Measurements from ENCODE around the gene ZNF683.
"Not testable (repeated sequence)": the region's sequence is repeated elsewhere in the genome, so short reads cannot be mapped to it uniquely, and the experiment has no call there.

Gene ZNF683

GRCh38 chr1:26338670-26339069, 33.9 kb downstream of the ZNF683 start:
- TF ChIP-seq, protein P1, sequence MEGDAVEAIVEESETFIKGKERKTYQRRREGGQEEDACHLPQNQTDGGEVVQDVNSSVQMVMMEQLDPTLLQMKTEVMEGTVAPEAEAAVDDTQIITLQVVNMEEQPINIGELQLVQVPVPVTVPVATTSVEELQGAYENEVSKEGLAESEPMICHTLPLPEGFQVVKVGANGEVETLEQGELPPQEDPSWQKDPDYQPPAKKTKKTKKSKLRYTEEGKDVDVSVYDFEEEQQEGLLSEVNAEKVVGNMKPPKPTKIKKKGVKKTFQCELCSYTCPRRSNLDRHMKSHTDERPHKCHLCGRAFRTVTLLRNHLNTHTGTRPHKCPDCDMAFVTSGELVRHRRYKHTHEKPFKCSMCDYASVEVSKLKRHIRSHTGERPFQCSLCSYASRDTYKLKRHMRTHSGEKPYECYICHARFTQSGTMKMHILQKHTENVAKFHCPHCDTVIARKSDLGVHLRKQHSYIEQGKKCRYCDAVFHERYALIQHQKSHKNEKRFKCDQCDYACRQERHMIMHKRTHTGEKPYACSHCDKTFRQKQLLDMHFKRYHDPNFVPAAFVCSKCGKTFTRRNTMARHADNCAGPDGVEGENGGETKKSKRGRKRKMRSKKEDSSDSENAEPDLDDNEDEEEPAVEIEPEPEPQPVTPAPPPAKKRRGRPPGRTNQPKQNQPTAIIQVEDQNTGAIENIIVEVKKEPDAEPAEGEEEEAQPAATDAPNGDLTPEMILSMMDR (IDR thresholded peaks at IDR 0.05; ENCODE audit: borderline replicate concordance, control extremely low read depth, extremely low read depth, insufficient read depth, missing control alignments), result no peak
- in situ Hi-C loops (cut with MboI; ENCODE audit: low sequenced_read_pairs, unreplicated experiment), result no loop called here
- no peak for DNase-seq (ENCODE audit: low spot score)

DNA sequence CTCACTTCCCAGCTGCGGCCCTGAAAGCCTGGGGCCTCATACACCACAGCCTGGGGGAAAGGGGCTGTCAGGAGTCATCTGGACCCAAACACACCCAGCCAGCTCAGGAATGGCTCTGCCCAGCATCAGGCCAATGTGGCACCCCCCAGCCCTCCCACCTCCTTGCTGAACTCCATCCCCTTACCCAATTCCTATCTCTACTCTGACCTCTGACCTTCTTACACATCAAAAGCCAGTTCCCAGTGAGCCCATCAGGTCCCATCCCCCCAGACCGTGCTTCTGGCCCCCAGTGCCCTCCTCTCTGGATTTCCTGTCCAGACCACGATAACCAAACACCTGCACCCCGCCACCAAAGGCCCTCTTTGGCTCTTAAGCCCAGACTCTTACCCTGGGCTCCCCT, 34.9 kb downstream of the ZNF683 start:
- TF ChIP-seq, protein P1 (IDR thresholded peaks at IDR 0.05; ENCODE audit: borderline replicate concordance, control extremely low read depth, extremely low read depth, insufficient read depth, missing control alignments), result no peak
- in situ Hi-C loops (cut with MboI; ENCODE audit: low sequenced_read_pairs, unreplicated experiment), result no loop called here
- no peak for DNase-seq (ENCODE audit: low spot score)

DNA sequence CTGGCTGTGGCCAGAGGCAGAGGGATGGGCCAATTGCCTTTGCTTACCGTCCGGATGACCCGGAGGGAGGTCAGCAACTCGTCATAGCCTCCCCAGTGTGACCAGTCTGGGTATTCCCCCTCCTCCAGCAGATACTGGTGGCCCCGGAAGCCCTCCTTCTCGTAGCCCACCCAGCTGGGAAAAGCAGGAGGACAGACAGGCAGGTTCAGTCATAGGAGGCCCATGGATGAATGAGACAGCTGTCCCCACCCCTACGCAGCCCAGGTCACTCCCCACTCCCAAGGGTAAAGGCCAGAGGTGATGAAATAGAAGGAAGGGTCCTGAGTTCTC, 35.4 kb downstream of the ZNF683 start:
- in situ Hi-C loops (cut with MboI; ENCODE audit: low sequenced_read_pairs, unreplicated experiment), result no loop called here
- TF ChIP-seq, protein P1 (IDR thresholded peaks at IDR 0.05; ENCODE audit: borderline replicate concordance, control extremely low read depth, extremely low read depth, insufficient read depth, missing control alignments), result no peak
- no peak for DNase-seq (ENCODE audit: low spot score)

DNA sequence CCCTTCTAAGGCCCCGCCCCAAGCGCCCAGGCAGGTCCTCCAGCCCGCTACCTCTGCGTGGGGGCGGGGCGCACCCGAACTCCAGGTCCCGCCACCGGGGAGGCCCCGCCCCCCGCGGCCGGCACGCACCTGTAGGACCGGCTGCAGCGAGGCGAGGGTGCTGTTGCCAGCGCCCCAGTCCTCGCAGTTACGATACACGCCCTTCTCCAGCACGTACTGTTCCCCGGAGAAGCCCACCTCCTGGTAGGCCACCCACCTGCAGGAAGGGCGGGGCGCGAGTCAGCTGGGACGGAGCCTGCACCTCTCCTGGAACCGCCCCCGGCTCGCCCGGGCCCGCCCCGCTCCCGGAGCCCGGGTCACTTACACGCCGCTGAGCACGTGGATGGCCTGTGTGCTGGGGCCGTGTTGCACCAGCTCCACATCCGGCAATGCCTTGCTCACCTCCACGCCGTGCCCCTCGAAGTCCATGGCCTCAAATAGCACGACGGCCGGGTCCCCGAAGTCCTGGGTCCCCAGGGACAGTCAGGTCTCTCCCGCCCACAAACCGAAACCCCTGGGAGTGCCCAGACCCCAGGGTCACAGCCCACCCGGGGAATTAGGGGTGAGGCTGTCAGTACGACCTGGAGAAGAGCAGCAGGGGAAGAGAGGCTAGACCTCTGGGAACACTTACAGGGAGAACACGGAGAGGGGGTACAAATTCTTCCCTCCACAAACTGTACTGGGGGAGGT, 35.9 kb downstream of the ZNF683 start:
- in situ Hi-C loops (cut with MboI; ENCODE audit: low sequenced_read_pairs, unreplicated experiment), result no loop called here
- TF ChIP-seq, protein P1 (IDR thresholded peaks at IDR 0.05; ENCODE audit: borderline replicate concordance, control extremely low read depth, extremely low read depth, insufficient read depth, missing control alignments), result no peak
- peak; percentile 93 for DNase-seq (ENCODE audit: low spot score)

- in situ Hi-C loops (cut with MboI; ENCODE audit: low sequenced_read_pairs, unreplicated experiment), result no loop called here
- TF ChIP-seq, protein P1 (IDR thresholded peaks at IDR 0.05; ENCODE audit: borderline replicate concordance, control extremely low read depth, extremely low read depth, insufficient read depth, missing control alignments), result no peak
- no peak for DNase-seq (ENCODE audit: low spot score)
Observed at GRCh38 chr1:26335774-26336476, 36.6 kb downstream of the ZNF683 start.

- DNase-seq (ENCODE audit: low spot score); in situ Hi-C loops (cut with MboI; ENCODE audit: low sequenced_read_pairs, unreplicated experiment): not testable (repeated sequence)
Observed at GRCh38 chr1:26333312-26333711, 39.2 kb downstream of the ZNF683 start.

- TF ChIP-seq, protein P1 (IDR thresholded peaks at IDR 0.05; ENCODE audit: borderline replicate concordance, control extremely low read depth, extremely low read depth, insufficient read depth, missing control alignments), result no peak
- DNase-seq (ENCODE audit: low spot score), result no peak
- in situ Hi-C loops (cut with MboI; ENCODE audit: low sequenced_read_pairs, unreplicated experiment), result no loop called here
Observed at GRCh38 chr1:26330276-26330675, 42.3 kb downstream of the ZNF683 start.

- in situ Hi-C loops (cut with MboI; ENCODE audit: low sequenced_read_pairs, unreplicated experiment); DNase-seq (ENCODE audit: low spot score): not testable (repeated sequence)
Observed at GRCh38 chr1:26329380-26329779, 43.2 kb downstream of the ZNF683 start.

All from GM13976 (cell line).